Smooth muscle cell (in vitro differentiated cells): ENCODE measurements around the gene CACNB4. TPM values are rescaled to one million over a fixed set of nuclear protein-coding genes. Genes with fewer than 3 reads are reported as not detected.

ENCODE experiments used
- DNase-seq: peaks from one replicate; lab custom pipeline; 2025; ENCODE audit not compliant: unreplicated experiment; lab: John Stamatoyannopoulos, UW
- H2AFZ ChIP-seq: fragments of 200-600 bp; sonication (generic); 2 replicates; pipeline ENCODE4 v1.6.0; 2016; ENCODE audit warnings: antibody characterized with exemption, low read depth, mild to moderate bottlenecking
- H3F3A ChIP-seq: fragments of 200-600 bp; sonication (generic); 2 replicates; pipeline ENCODE4 v1.6.0; 2017; ENCODE audit warnings: antibody characterized with exemption, low read depth
- H3K27ac ChIP-seq: fragments of 200-600 bp; sonication (generic); 2 replicates; pipeline ENCODE4 v1.5.1; 2016; ENCODE audit warnings: low read depth, mild to moderate bottlenecking
- H3K27me3 ChIP-seq: fragments of 200-600 bp; sonication (generic); 2 replicates; pipeline ENCODE4 v1.6.1; 2016; ENCODE audit warnings: low read depth, mild to moderate bottlenecking
- H3K36me3 ChIP-seq: fragments of 200-600 bp; sonication (generic); 2 replicates; pipeline ENCODE4 v1.5.1; 2016; ENCODE audit warnings: low read depth
- H3K4me1 ChIP-seq: fragments of 200-600 bp; sonication (generic); 2 replicates; pipeline ENCODE4 v1.5.1; 2016; ENCODE audit warnings: low read depth
- H3K4me2 ChIP-seq: fragments of 200-600 bp; sonication (generic); 2 replicates; pipeline ENCODE4 v1.6.0; 2016; ENCODE audit warnings: mild to moderate bottlenecking
- H3K4me3 ChIP-seq: fragments of 200-600 bp; sonication (generic); 2 replicates; pipeline ENCODE4 v1.5.1; 2016; ENCODE audit warnings: mild to moderate bottlenecking
- H3K79me2 ChIP-seq: fragments of 200-600 bp; sonication (generic); 2 replicates; pipeline ENCODE4 v1.6.0; 2016; ENCODE audit warnings: low read depth, mild to moderate bottlenecking
- H3K9ac ChIP-seq: fragments of 200-600 bp; sonication (generic); 2 replicates; pipeline ENCODE4 v1.6.0; 2016; ENCODE audit warnings: low read depth
- H3K9me3 ChIP-seq: fragments of 200-600 bp; sonication (generic); replicated peaks from 2 replicates; pipeline ENCODE4 v1.5.1; 2016; ENCODE audit warnings: low read depth
- H4K20me1 ChIP-seq: fragments of 200-600 bp; sonication (generic); 2 replicates; pipeline ENCODE4 v1.6.0; 2016; ENCODE audit warnings: low read depth
- WGBS: methylation state at CpG from one replicate; pipeline ENCODE4 v1.1.7; 2016; ENCODE audit warnings: low lambda C conversion rate; 5-methylcytosine and 5-hydroxymethylcytosine counted together
- polyA plus RNA-seq: library from polyadenylated mRNA; unstranded; fragments of >200 nt; fragmentation: Nextera tagmentation; extraction: Ambion mirVana; gene quantifications from 2 replicates; pipeline ENCODE4 v1.2.1, GENCODE V29; 2016
- total RNA-seq: library from RNA; depleted of rRNA; stranded (reverse); fragments of >200 nt; gene quantifications from 2 replicates; pipeline ENCODE4 v1.2.3, GENCODE V29; 2014
- TF ChIP-seq, protein P1 (sequence below): fragments of 200-600 bp; sonication (generic); IDR thresholded peaks from 2 replicates; pipeline ENCODE4 v1.5.1; 2017; ENCODE audit warnings: borderline replicate concordance, mild to moderate bottlenecking, antibody characterized with exemption; ENCODE audit not compliant: insufficient read depth, poor library complexity, severe bottlenecking

CACNB4 gene
- total and polyA plus RNA-seq, 2 experiments from 2014 or later: 0.06 to 1.4 TPM

DNA sequence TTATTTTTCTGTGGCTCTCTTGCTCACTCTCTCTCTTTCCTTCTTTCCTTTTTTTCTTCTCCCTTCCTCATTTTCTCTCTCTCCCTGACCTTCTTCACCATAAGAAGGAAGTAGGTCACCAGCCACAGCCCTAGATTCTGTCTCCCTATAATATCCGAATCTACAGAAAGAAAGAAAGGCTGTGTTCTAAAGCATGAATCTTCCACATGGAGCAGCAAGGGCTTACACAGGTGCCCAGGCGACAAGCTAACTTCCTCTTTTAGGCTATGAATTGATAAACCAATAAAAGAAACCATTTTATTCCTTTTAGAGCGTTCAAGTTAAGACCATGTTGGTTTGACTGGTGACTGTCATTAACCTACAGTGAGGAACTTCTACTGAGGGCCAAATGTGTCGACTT, 49.3 kb downstream of the CACNB4 start:
- Histone ChIP-seq H3K4me3 (no peak overlapping the region), H3K9ac (no peak overlapping the region), H3K36me3 (no peaks in the 10 kb centered on the region), H3K4me1 (no peaks in the 10 kb centered on the region), H2AFZ (no peak overlapping the region), H3K4me2 (no peak overlapping the region), H3K9me3 (no peaks in the 10 kb centered on the region), H3K27ac (no peak overlapping the region), H3K79me2 (no peaks in the 10 kb centered on the region), H3F3A (no peaks in the 10 kb centered on the region), H4K20me1 (no peaks in the 10 kb centered on the region), H3K27me3 (no peaks in the 10 kb centered on the region)
- DNase-seq: no peak
- TF ChIP-seq, protein P1, sequence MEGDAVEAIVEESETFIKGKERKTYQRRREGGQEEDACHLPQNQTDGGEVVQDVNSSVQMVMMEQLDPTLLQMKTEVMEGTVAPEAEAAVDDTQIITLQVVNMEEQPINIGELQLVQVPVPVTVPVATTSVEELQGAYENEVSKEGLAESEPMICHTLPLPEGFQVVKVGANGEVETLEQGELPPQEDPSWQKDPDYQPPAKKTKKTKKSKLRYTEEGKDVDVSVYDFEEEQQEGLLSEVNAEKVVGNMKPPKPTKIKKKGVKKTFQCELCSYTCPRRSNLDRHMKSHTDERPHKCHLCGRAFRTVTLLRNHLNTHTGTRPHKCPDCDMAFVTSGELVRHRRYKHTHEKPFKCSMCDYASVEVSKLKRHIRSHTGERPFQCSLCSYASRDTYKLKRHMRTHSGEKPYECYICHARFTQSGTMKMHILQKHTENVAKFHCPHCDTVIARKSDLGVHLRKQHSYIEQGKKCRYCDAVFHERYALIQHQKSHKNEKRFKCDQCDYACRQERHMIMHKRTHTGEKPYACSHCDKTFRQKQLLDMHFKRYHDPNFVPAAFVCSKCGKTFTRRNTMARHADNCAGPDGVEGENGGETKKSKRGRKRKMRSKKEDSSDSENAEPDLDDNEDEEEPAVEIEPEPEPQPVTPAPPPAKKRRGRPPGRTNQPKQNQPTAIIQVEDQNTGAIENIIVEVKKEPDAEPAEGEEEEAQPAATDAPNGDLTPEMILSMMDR: no peak
- 91% methylated on average over 4 of the region's 4 CpGs for WGBS

DNA sequence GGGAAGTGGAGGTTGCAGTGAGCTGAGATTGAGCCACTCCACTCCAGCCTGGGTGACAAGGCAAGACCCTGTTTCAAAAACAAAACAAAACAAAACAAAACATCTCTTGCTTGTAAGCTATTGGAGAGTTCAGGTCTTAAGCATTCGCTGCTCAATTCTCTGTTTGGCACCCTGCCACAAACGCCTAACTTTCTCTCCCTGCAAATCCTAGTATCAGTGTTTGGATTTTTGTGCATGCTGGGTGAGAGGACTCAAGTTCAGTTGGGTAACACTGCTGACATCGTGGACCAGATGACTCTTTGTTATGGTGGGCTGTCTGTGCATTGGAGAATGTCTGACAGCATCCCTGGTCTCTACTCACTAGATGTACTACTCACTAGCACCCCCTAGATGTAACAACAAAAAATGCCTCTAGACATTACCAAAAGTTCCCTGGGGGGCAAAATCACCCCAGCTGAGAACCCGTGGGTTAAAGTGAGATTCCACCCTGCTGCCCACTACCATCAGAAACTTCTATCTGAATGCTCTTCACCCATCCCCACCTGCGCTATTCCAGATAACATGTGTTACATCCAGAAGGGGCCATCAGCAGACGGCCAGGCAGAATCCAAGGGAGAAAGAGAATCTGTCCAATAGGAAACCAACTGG, 50.9 kb downstream of the CACNB4 start:
- Histone ChIP-seq H3K4me1 (no peaks in the 10 kb centered on the region), H3K4me2 (no peak overlapping the region), H3K9me3 (no peaks in the 10 kb centered on the region), H3K27ac (no peak overlapping the region), H3K4me3 (no peak overlapping the region), H3K36me3 (no peaks in the 10 kb centered on the region), H3K79me2 (no peaks in the 10 kb centered on the region), H4K20me1 (no peaks in the 10 kb centered on the region), H3K27me3 (no peaks in the 10 kb centered on the region), H2AFZ (no peak overlapping the region), H3K9ac (no peak overlapping the region), H3F3A (no peaks in the 10 kb centered on the region)
- whole genome bisulfite sequencing: 74% methylated on average over 6 of the region's 6 CpGs
- TF ChIP-seq, protein P1: peak; percentile 31
- DNase-seq: no peak

DNA sequence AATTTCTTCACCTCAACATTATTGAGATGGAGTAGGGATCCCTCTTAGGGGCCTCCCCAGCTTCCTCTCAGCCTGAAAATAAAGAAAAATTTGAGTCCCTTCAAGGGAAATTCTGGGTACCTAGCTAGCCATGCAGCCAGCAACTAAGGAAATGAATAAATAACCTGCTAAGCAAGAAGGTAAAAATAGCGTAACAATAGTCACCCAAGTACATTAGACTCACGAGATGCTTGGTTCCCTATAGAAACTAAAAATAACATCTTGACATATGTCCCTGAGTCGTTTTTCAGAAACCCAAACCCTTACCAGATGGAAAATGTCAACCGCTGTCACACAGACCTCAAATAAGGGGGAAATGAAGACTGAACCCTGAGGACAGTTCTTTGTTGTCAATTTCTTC, 51.9 kb downstream of the CACNB4 start:
- no peaks in the 10 kb centered on the region for H3F3A ChIP-seq
- no peak overlapping the region for H2AFZ ChIP-seq
- TF ChIP-seq, protein P1: no peak
- WGBS: 77% methylated on average over 4 of the region's 4 CpGs
- no peaks in the 10 kb centered on the region for H3K27me3 ChIP-seq
- H3K36me3 ChIP-seq: no peaks in the 10 kb centered on the region
- H3K4me3 ChIP-seq: no peak overlapping the region
- H4K20me1 ChIP-seq: no peaks in the 10 kb centered on the region
- no peaks in the 10 kb centered on the region for H3K79me2 ChIP-seq
- H3K9me3 ChIP-seq: no peaks in the 10 kb centered on the region
- no peak overlapping the region for H3K27ac ChIP-seq
- H3K9ac ChIP-seq: no peak overlapping the region
- no peak for DNase-seq
- no peak overlapping the region for H3K4me2 ChIP-seq
- no peaks in the 10 kb centered on the region for H3K4me1 ChIP-seq
